Natural killer cell (primary cell): ENCODE data around the gene DHFR. TPM values are rescaled to one million over a fixed set of nuclear protein-coding genes. Genes with fewer than 3 reads are reported as not detected.
A peak's percentile ranks its signal among the peaks of the same experiment; 100 is the strongest.

Experiments
- ATAC-seq, 3 donors: fragments of 150-1000 bp in 2 of 3; fragments of 200-7000 bp in 1 of 3; cut with Tn5 transposase; 1 replicate in 1 of 3; 2 replicates in 2 of 3; pipeline ENCODE4 v1.10.0; 2021; ENCODE audit warnings: mild to moderate bottlenecking in 2 of 3, moderate library complexity in 2 of 3
- DNase-seq, 2 donors: peaks; one replicate each; pipeline versions ENCODE4 v3.0.0 to v3.0.0-alpha.2; 2013 to 2021; ENCODE audit warnings: mixed read lengths in 1 of 2
- H3K27ac ChIP-seq: one replicate; pipeline ENCODE4 v1.5.1; 2013; ENCODE audit warnings: mild to moderate bottlenecking, low read length
- H3K27me3 ChIP-seq: one replicate; pipeline ENCODE4 v1.6.1; 2013; ENCODE audit warnings: low read length; ENCODE audit not compliant: control insufficient read depth, insufficient read depth
- H3K36me3 ChIP-seq: one replicate; pipeline ENCODE4 v1.6.1; 2013; ENCODE audit warnings: low read length; ENCODE audit not compliant: control insufficient read depth, insufficient read depth
- H3K4me1 ChIP-seq: one replicate; pipeline ENCODE4 v1.6.1; 2013; ENCODE audit warnings: low read length; ENCODE audit not compliant: control insufficient read depth, insufficient read depth
- H3K4me3 ChIP-seq: one replicate; pipeline ENCODE4 v1.5.1; 2013; ENCODE audit warnings: low read length
- H3K9me3 ChIP-seq: one replicate; pipeline ENCODE4 v1.6.1; 2013; ENCODE audit warnings: low read length; ENCODE audit not compliant: control insufficient read depth, insufficient read depth
- H3K27ac Mint-ChIP-seq, 2 donors: one replicate each; pipeline ENCODE4 v1.8.0; 2022; ENCODE audit warnings: mild to moderate bottlenecking in 2 of 2, mixed read lengths in 2 of 2, moderate library complexity in 1 of 2
- H3K27me3 Mint-ChIP-seq, 2 donors: one replicate each; pipeline ENCODE4 v1.8.0; 2022; ENCODE audit warnings: low read depth in 2 of 2, mixed read lengths in 2 of 2
- H3K36me3 Mint-ChIP-seq: one replicate; pipeline ENCODE4 v1.8.0; 2022; ENCODE audit warnings: mixed read lengths
- H3K4me1 Mint-ChIP-seq, 2 donors: one replicate each; pipeline ENCODE4 v1.8.0; 2022; ENCODE audit warnings: mixed read lengths in 2 of 2
- H3K4me3 Mint-ChIP-seq: one replicate; pipeline ENCODE4 v1.8.0; 2022; ENCODE audit warnings: mild to moderate bottlenecking, moderate library complexity, mixed read lengths
- H3K9me3 Mint-ChIP-seq, 2 donors: one replicate each; pipeline ENCODE4 v1.8.0; 2022; ENCODE audit warnings: mixed read lengths in 2 of 2
- CTCF ChIP-seq: fragments of 200-600 bp; IDR thresholded peaks from one replicate; pipeline ENCODE4 v1.8.0; 2022; ENCODE audit warnings: antibody characterized with exemption
- WGBS: methylation state at CpG from one replicate; pipeline ENCODE4 v1.1.7; 2013; ENCODE audit warnings: missing lambda C conversion rate; ENCODE audit not compliant: insufficient coverage; 5-methylcytosine and 5-hydroxymethylcytosine counted together
- intact Hi-C: fragments of 100-400 bp; cut with micrococcal nuclease; formaldehyde crosslinking; loops from one replicate; pipeline ENCODE4 v1.14.2; 2022
- total RNA-seq, 4 donors: library from RNA; stranded (reverse); fragments of 120-200 nt in 1 of 4; gene quantifications; one replicate each; pipeline versions ENCODE4 v1.2.3 to v1.2.4, GENCODE V29; 2013 to 2022

The DHFR gene
- total RNA-seq = 10 to 100 TPM in 2 of 3 donors, 1 to 10 TPM in 1; 8.8 to 14.3 (median 12.0) TPM
- 17.4 TPM for total RNA-seq (2013)

DNA sequence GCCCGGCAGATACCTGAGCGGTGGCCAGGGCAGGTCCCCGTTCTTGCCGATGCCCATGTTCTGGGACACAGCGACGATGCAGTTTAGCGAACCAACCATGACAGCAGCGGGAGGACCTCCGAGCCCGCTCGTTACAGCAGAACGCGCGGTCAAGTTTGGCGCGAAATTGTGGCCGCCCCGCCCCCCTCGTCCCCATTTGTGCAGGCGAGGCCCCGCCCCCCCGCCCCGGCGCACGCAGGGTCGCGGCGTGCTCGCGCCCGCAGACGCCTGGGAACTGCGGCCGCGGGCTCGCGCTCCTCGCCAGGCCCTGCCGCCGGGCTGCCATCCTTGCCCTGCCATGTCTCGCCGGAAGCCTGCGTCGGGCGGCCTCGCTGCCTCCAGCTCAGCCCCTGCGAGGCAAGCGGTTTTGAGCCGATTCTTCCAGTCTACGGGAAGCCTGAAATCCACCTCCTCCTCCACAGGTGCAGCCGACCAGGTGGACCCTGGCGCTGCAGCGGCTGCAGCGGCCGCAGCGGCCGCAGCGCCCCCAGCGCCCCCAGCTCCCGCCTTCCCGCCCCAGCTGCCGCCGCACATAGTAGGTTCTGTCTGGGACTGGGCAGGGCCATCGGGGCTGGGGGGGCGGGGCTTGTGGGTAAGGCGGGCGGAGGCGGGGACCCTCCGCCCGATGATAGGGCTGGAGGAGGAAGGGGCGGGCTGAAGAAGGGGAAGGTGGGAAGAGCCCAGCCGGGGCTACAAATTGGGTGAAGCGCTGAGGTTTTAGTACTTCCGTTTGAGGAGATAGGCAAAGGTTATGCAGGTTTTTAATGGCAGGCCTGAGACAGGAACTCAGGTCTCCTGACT lies at the start of gene DHFR, which contains the start of gene MSH3:
Gene DHFR (minus strand): TSS at position 593 of the 840 bp plus-strand sequence. CDS start 494 bp downstream, at position 99.
Gene MSH3 (plus strand): TSS at position 262 of the 840 bp plus-strand sequence. CDS start 76 bp downstream, at position 338.
- peak; percentile 1 for TF ChIP-seq CTCF
- Histone ChIP-seq H3K9me3 (no peaks in the 10 kb centered on the region), H3K36me3 (peaks cover 17% of the 10 kb centered on the region), H3K4me1 (peaks cover 16% of the 10 kb centered on the region), H3K4me3 (peak within 1 kb of the TSS; percentile 68), H3K27me3 (no peaks in the 10 kb centered on the region), H3K27ac (peak within 1 kb of the TSS; percentile 86)
- Mint-ChIP-seq H3K9me3 (no peaks in the 10 kb centered on the region), H3K36me3 (peaks cover 3% of the 10 kb centered on the region), H3K27ac (peak within 1 kb of the TSS; percentile 90 to 95), H3K4me3 (peak within 1 kb of the TSS; percentile 96), H3K4me1 (peaks cover 28 to 29% of the 10 kb centered on the region in 2 donors), H3K27me3 (no peaks in the 10 kb centered on the region)
- whole genome bisulfite sequencing = under 1% methylated on average over 74 of the region's 74 CpGs
- intact Hi-C loops = loop anchor here (1.0 kb wide), 1 partner anchor 647 kb away; the partner anchor contains the start of gene ZCCHC9
- DNase-seq = peak; percentile 87 to 95
- peak; percentile 81 to 91 (median 84) for ATAC-seq

DNA sequence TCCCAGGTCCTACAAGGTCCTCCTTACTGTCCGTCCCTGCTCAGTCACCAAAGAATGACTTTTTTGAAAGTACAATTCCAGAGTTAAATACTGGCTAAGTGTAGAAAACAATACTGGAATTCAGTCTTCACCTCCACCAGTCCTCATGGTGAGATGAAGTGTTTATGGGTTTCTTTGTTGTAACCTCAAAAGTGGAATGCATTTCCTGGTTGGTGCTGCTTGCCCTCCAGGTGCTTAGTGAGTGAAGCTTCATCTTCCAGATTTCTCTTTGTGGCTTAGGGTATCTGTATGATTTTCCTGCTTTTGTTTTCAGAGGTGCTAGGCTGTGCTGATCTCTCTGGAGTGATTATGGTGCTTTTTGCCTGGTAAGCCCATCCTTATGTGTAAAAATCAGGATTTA lies 49.4 kb upstream of the DHFR start:
- Histone ChIP-seq H3K9me3 (no peaks in the 10 kb centered on the region), H3K36me3 (no peaks in the 10 kb centered on the region), H3K27ac (no peak overlapping the region), H3K27me3 (no peaks in the 10 kb centered on the region), H3K4me1 (peaks cover 10% of the 10 kb centered on the region), H3K4me3 (no peak overlapping the region)
- DNase-seq = no peak
- ATAC-seq = no peak
- intact Hi-C loops = no loop called here
- no peak for TF ChIP-seq CTCF
- no peak overlapping the region for H3K27ac Mint-ChIP-seq
- peak overlapping the region; percentile 9 for H3K4me3 Mint-ChIP-seq
- H3K9me3 Mint-ChIP-seq = no peaks in the 10 kb centered on the region
- peaks cover 22 to 25% of the 10 kb centered on the region in 2 donors for H3K4me1 Mint-ChIP-seq
- H3K36me3 Mint-ChIP-seq = no peaks in the 10 kb centered on the region
- H3K27me3 Mint-ChIP-seq = no peaks in the 10 kb centered on the region
- WGBS = 100% methylated on average over 1 of the region's 1 CpG

DNA sequence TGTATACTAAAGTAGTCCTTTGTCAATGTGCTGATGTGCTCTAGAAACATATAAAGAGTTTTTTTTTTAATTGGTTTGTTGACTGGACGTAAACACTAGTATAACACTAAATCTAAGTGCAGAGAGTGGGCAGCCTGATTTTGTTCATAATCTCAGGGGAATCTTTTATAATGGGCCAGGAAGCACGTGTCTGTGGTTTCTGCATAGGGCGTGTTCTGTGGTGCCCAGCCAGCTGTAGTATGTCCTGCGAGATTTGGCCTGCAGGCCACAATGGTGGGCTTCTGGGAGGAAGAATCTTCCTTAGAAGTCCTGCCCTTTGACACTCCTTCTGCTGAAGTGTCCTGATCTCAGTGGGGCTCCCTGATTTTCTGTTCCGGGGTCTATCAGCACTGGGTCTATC lies 49.0 kb upstream of the DHFR start:
- no peaks in the 10 kb centered on the region for H3K36me3 ChIP-seq

More for the DNA sequence above, 49.0 kb upstream of the DHFR start:
- intact Hi-C loops = no loop called here
- Mint-ChIP-seq H3K4me3 (peak overlapping the region; percentile 50), H3K27me3 (no peaks in the 10 kb centered on the region), H3K9me3 (no peaks in the 10 kb centered on the region), H3K4me1 (peaks cover 22 to 25% of the 10 kb centered on the region in 2 donors), H3K27ac (no peak overlapping the region), H3K36me3 (no peaks in the 10 kb centered on the region)
- no peak for TF ChIP-seq CTCF
- DNase-seq (no peak), ATAC-seq (peak; percentile 50 to 82 (median 53))
- Histone ChIP-seq H3K9me3 (no peaks in the 10 kb centered on the region), H3K4me3 (no peak overlapping the region), H3K27ac (no peak overlapping the region), H3K27me3 (no peaks in the 10 kb centered on the region), H3K4me1 (peaks cover 10% of the 10 kb centered on the region)
- WGBS = 37% methylated on average over 5 of the region's 5 CpGs
